HG03175 (cell line): ENCODE results near the gene CDH15.
"Not testable (repeated sequence)": the region's sequence is repeated elsewhere in the genome, so short reads cannot be mapped to it uniquely, and the experiment has no call there.

Experiments
- ATAC-seq: cut with Tn5 transposase; IDR thresholded peaks from one replicate; pipeline ENCODE4 v1.9.1; 2021; ENCODE audit warnings: mild to moderate bottlenecking, moderate library complexity; ENCODE audit not compliant: unreplicated experiment

CDH15 gene

GRCh38 chr16:89155184-89155679 is 16.3 kb upstream of the CDH15 start:
- ATAC-seq, result no peak

GRCh38 chr16:89155851-89156739 is 15.5 kb upstream of the CDH15 start:
- no peak for ATAC-seq

- no peak for ATAC-seq
Measured at GRCh38 chr16:89156740-89157645, 14.6 kb upstream of the CDH15 start.

GRCh38 chr16:89157778-89158177 is 13.8 kb upstream of the CDH15 start:
- no peak for ATAC-seq

- ATAC-seq, result no peak
Measured at GRCh38 chr16:89159066-89159849, 12.3 kb upstream of the CDH15 start.

GRCh38 chr16:89159850-89160354 is 11.6 kb upstream of the CDH15 start:
- no peak for ATAC-seq

GRCh38 chr16:89160977-89161701 is 10.4 kb upstream of the CDH15 start:
- ATAC-seq, result no peak

- ATAC-seq, result no peak
Measured at GRCh38 chr16:89161763-89162713, 9.5 kb upstream of the CDH15 start.

- no peak for ATAC-seq
Measured at GRCh38 chr16:89163297-89163696, 8.3 kb upstream of the CDH15 start.

- ATAC-seq, result no peak
Measured at GRCh38 chr16:89164436-89164835, 7.1 kb upstream of the CDH15 start.

- no peak for ATAC-seq
Measured at GRCh38 chr16:89164847-89165680, 6.5 kb upstream of the CDH15 start.

GRCh38 chr16:89165681-89165979 is 5.9 kb upstream of the CDH15 start:
- not testable (repeated sequence) for ATAC-seq

- no peak for ATAC-seq
Measured at GRCh38 chr16:89166696-89167424, 4.7 kb upstream of the CDH15 start.

- ATAC-seq, result peak; percentile 36
Measured at GRCh38 chr16:89167425-89167941, 4.1 kb upstream of the CDH15 start.

- ATAC-seq, result no peak
Measured at GRCh38 chr16:89168381-89169189, 3.0 kb upstream of the CDH15 start.

GRCh38 chr16:89169778-89170177 is 1.8 kb upstream of the CDH15 start:
- no peak for ATAC-seq
